ENCODE data around the gene TNFRSF19.

GRCh38 chr13:23574421-23575145 lies 4.4 kb downstream of the TNFRSF19 start:
- TF ChIP-seq CTCF (IDR thresholded peaks at IDR 0.05) (no peak), POLR2A (IDR thresholded peaks at IDR 0.05) (no peak)

Measured in testis (tissue), 2 donors.